T-helper 2 cell treated with Interferon-gamma antibody and Interleukin-4, amounts not matched to agents 5 μg/mL and 100 μg/mL, for 36 hours (primary cell): Measurements from ENCODE around the gene ST3GAL2.
"Not testable (repeated sequence)": the region's sequence is repeated elsewhere in the genome, so short reads cannot be mapped to it uniquely, and the experiment has no call there.

ENCODE experiments used
- DNase-seq: peaks from one replicate; pipeline ENCODE4 v3.0.0; 2021; ENCODE audit warnings: low spot score
- H3K27ac Mint-ChIP-seq: one replicate; pipeline ENCODE4 v1.8.0; 2021; ENCODE audit warnings: mild to moderate bottlenecking, mixed read lengths
- H3K27me3 Mint-ChIP-seq: one replicate; pipeline ENCODE4 v1.8.0; 2021; ENCODE audit warnings: low read depth, mixed read lengths
- H3K36me3 Mint-ChIP-seq: one replicate; pipeline ENCODE4 v1.8.0; 2021; ENCODE audit warnings: low read depth, mixed read lengths
- H3K4me1 Mint-ChIP-seq: one replicate; pipeline ENCODE4 v1.8.0; 2021; ENCODE audit warnings: low read depth, mixed read lengths
- H3K4me3 Mint-ChIP-seq: one replicate; pipeline ENCODE4 v1.8.0; 2022; ENCODE audit warnings: mild to moderate bottlenecking, moderate library complexity, mixed read lengths
- H3K9me3 Mint-ChIP-seq: one replicate; pipeline ENCODE4 v1.8.0; 2021; ENCODE audit warnings: mixed read lengths

The ST3GAL2 gene

GRCh38 chr16:70421473-70422311 lies 17.2 kb downstream of the ST3GAL2 start:
- DNase-seq = no peak
- no peaks in the 10 kb centered on the region for H3K36me3 Mint-ChIP-seq
- H3K9me3 Mint-ChIP-seq = no peaks in the 10 kb centered on the region
- peaks cover 24% of the 10 kb centered on the region for H3K4me1 Mint-ChIP-seq
- no peak overlapping the region for H3K27ac Mint-ChIP-seq
- no peaks in the 10 kb centered on the region for H3K27me3 Mint-ChIP-seq
- no peak overlapping the region for H3K4me3 Mint-ChIP-seq

GRCh38 chr16:70421014-70421413 lies 17.9 kb downstream of the ST3GAL2 start:
- H3K27ac Mint-ChIP-seq = no peak overlapping the region

GRCh38 chr16:70419384-70420327 lies 19.2 kb downstream of the ST3GAL2 start:
- Mint-ChIP-seq H3K9me3 (no peaks in the 10 kb centered on the region), H3K36me3 (no peaks in the 10 kb centered on the region), H3K27me3 (no peaks in the 10 kb centered on the region), H3K4me3 (no peak overlapping the region), H3K27ac (no peak overlapping the region), H3K4me1 (peaks cover 26% of the 10 kb centered on the region)
- DNase-seq = no peak

More at GRCh38 chr16:70421014-70421413, 17.9 kb downstream of the ST3GAL2 start:
- H3K4me1 Mint-ChIP-seq = peaks cover 25% of the 10 kb centered on the region
- no peaks in the 10 kb centered on the region for H3K27me3 Mint-ChIP-seq
- no peaks in the 10 kb centered on the region for H3K36me3 Mint-ChIP-seq
- no peak for DNase-seq
- no peaks in the 10 kb centered on the region for H3K9me3 Mint-ChIP-seq
- no peak overlapping the region for H3K4me3 Mint-ChIP-seq

- Mint-ChIP-seq H3K9me3 (no peaks in the 10 kb centered on the region), H3K4me1 (peaks cover 26% of the 10 kb centered on the region), H3K27me3 (no peaks in the 10 kb centered on the region), H3K36me3 (no peaks in the 10 kb centered on the region), H3K4me3 (peak overlapping the region; percentile 32), H3K27ac (peak overlapping the region; percentile 12)
- no peak for DNase-seq
Observed at GRCh38 chr16:70418993-70419318, 19.9 kb downstream of the ST3GAL2 start.

GRCh38 chr16:70418274-70418992 lies 20.5 kb downstream of the ST3GAL2 start:
- no peaks in the 10 kb centered on the region for H3K27me3 Mint-ChIP-seq
- peak overlapping the region; percentile 32 for H3K4me3 Mint-ChIP-seq
- H3K4me1 Mint-ChIP-seq = peaks cover 26% of the 10 kb centered on the region
- H3K27ac Mint-ChIP-seq = peak overlapping the region; percentile 58
- no peak for DNase-seq
- H3K36me3 Mint-ChIP-seq = no peaks in the 10 kb centered on the region
- no peaks in the 10 kb centered on the region for H3K9me3 Mint-ChIP-seq

GRCh38 chr16:70417661-70418060 lies 21.2 kb downstream of the ST3GAL2 start:
- H3K9me3 Mint-ChIP-seq = no peaks in the 10 kb centered on the region
- H3K36me3 Mint-ChIP-seq = no peaks in the 10 kb centered on the region
- H3K27me3 Mint-ChIP-seq = no peaks in the 10 kb centered on the region
- no peak overlapping the region for H3K4me3 Mint-ChIP-seq
- H3K4me1 Mint-ChIP-seq = peaks cover 22% of the 10 kb centered on the region
- DNase-seq = no peak
- H3K27ac Mint-ChIP-seq = peak overlapping the region; percentile 53

GRCh38 chr16:70416748-70417616 lies 21.9 kb downstream of the ST3GAL2 start:
- peaks cover 3% of the 10 kb centered on the region for H3K36me3 Mint-ChIP-seq
- no peak for DNase-seq
- peaks cover 22% of the 10 kb centered on the region for H3K4me1 Mint-ChIP-seq
- no peaks in the 10 kb centered on the region for H3K27me3 Mint-ChIP-seq
- no peaks in the 10 kb centered on the region for H3K9me3 Mint-ChIP-seq
- H3K27ac Mint-ChIP-seq = peak overlapping the region; percentile 53
- no peak overlapping the region for H3K4me3 Mint-ChIP-seq

- DNase-seq, H3K27me3 Mint-ChIP-seq, H3K36me3 Mint-ChIP-seq, H3K4me3 Mint-ChIP-seq, H3K27ac Mint-ChIP-seq, H3K9me3 Mint-ChIP-seq: not testable (repeated sequence)
- peaks cover 13% of the 10 kb centered on the region for H3K4me1 Mint-ChIP-seq
Observed at GRCh38 chr16:70413572-70413971, 25.3 kb downstream of the ST3GAL2 start.

- Mint-ChIP-seq H3K36me3 (peaks cover 8% of the 10 kb centered on the region), H3K27ac (no peak overlapping the region), H3K4me1 (peaks cover 12% of the 10 kb centered on the region), H3K27me3 (no peaks in the 10 kb centered on the region), H3K4me3 (no peak overlapping the region), H3K9me3 (no peaks in the 10 kb centered on the region)
- DNase-seq = no peak
Observed at GRCh38 chr16:70412385-70412784, 26.5 kb downstream of the ST3GAL2 start.

- Mint-ChIP-seq H3K4me1 (peaks cover 14% of the 10 kb centered on the region), H3K4me3 (no peak overlapping the region), H3K27ac (no peak overlapping the region), H3K36me3 (peaks cover 8% of the 10 kb centered on the region), H3K9me3 (no peaks in the 10 kb centered on the region), H3K27me3 (no peaks in the 10 kb centered on the region)
- no peak for DNase-seq
Observed at GRCh38 chr16:70410734-70411133, 28.2 kb downstream of the ST3GAL2 start.

GRCh38 chr16:70407811-70408274 lies 31.1 kb downstream of the ST3GAL2 start:
- H3K4me3 Mint-ChIP-seq = no peak overlapping the region
- H3K27ac Mint-ChIP-seq = no peak overlapping the region
- DNase-seq = no peak
- peaks cover 12% of the 10 kb centered on the region for H3K36me3 Mint-ChIP-seq
- no peaks in the 10 kb centered on the region for H3K9me3 Mint-ChIP-seq
- peaks cover 37% of the 10 kb centered on the region for H3K4me1 Mint-ChIP-seq
- H3K27me3 Mint-ChIP-seq = no peaks in the 10 kb centered on the region

GRCh38 chr16:70406104-70406503 lies 32.8 kb downstream of the ST3GAL2 start:
- not testable (repeated sequence) for H3K27me3 Mint-ChIP-seq, DNase-seq, H3K4me3 Mint-ChIP-seq, H3K9me3 Mint-ChIP-seq, H3K36me3 Mint-ChIP-seq, H3K27ac Mint-ChIP-seq
- H3K4me1 Mint-ChIP-seq = peaks cover 39% of the 10 kb centered on the region
